ENCODE data around the gene PADI6. TPM values are rescaled to one million over a fixed set of nuclear protein-coding genes. Genes with fewer than 3 reads are reported as not detected.

Gene PADI6
- total and polyA plus RNA-seq, 4 experiments from 2014 or later: 0.10 TPM; not detected in 3

GRCh38 chr1:17427696-17428660, 56.0 kb downstream of the PADI6 start:
- H3K27me3 Mint-ChIP-seq: no peaks in the 10 kb centered on the region
- CTCF ChIA-PET (ENCODE audit: partially characterized antibody): no interaction called here
- H3K27ac Mint-ChIP-seq: peak overlapping the region in 4 of 7 donors; percentile 36 to 57 (median 44)
- no peaks in the 10 kb centered on the region for H3K4me1 ChIP-seq (ENCODE audit: insufficient read depth, low read length)
- no peaks in the 10 kb centered on the region for H3K27me3 ChIP-seq (ENCODE audit: insufficient read depth, low read length)
- H3K4me3 ChIP-seq (ENCODE audit: low read length in 2 of 2): no peak overlapping the region
- no peaks in the 10 kb centered on the region for H3K9me3 ChIP-seq (ENCODE audit: control insufficient read depth in 1 of 2, low read length in 2 of 2)
- peaks cover 56% of the 10 kb centered on the region for H3K36me3 ChIP-seq (ENCODE audit: insufficient read depth, low read length)
- H3K36me3 Mint-ChIP-seq: peaks cover 33 to 69% of the 10 kb centered on the region in 2 donors
- POLR2A ChIA-PET (ENCODE audit: partially characterized antibody): no interaction called here
- H3K27ac ChIP-seq (ENCODE audit: low read depth, low read length): no peak overlapping the region
- peaks cover 0 to 2% (median 0%) of the 10 kb centered on the region in 8 donors for H3K9me3 Mint-ChIP-seq
- intact Hi-C loops (cut with micrococcal nuclease): no loop called here
- H3K4me1 Mint-ChIP-seq: peaks cover 8 to 24% (median 13%) of the 10 kb centered on the region in 4 donors
- no peak for DNase-seq
- H3K4me3 Mint-ChIP-seq: no peak overlapping the region

GRCh38 chr1:17429183-17429582, 57.2 kb downstream of the PADI6 start:
- intact Hi-C loops (cut with micrococcal nuclease): no loop called here
- Mint-ChIP-seq H3K4me3 (no peak overlapping the region), H3K4me1 (peaks cover 8 to 32% (median 21%) of the 10 kb centered on the region in 4 donors), H3K9me3 (peaks cover 0 to 2% (median 0%) of the 10 kb centered on the region in 8 donors), H3K27me3 (no peaks in the 10 kb centered on the region), H3K36me3 (peaks cover 22 to 63% of the 10 kb centered on the region in 2 donors), H3K27ac (peak overlapping the region in 4 of 7 donors; percentile 12 to 83 (median 58))
- no peaks in the 10 kb centered on the region for H3K4me1 ChIP-seq (ENCODE audit: insufficient read depth, low read length)
- H3K4me3 ChIP-seq (ENCODE audit: low read length in 2 of 2): no peak overlapping the region
- no peak for DNase-seq
- H3K27ac ChIP-seq (ENCODE audit: low read depth, low read length): no peak overlapping the region
- no peaks in the 10 kb centered on the region for H3K9me3 ChIP-seq (ENCODE audit: control insufficient read depth in 1 of 2, low read length in 2 of 2)
- CTCF ChIA-PET (ENCODE audit: partially characterized antibody): interaction anchor here (1.3 to 1.4 kb wide), 2 partner anchors 10 kb away, joined by 5 read pairs; partner anchors contain the start of gene RCC2
- POLR2A ChIA-PET (ENCODE audit: partially characterized antibody): interaction anchor here (0.6 kb wide), 1 partner anchor 9 kb away, joined by 3 read pairs; no protein-coding TSS in a partner anchor
- H3K36me3 ChIP-seq (ENCODE audit: insufficient read depth, low read length): peaks cover 44% of the 10 kb centered on the region
- H3K27me3 ChIP-seq (ENCODE audit: insufficient read depth, low read length): no peaks in the 10 kb centered on the region

- H3K4me1 Mint-ChIP-seq: peaks cover 21 to 59% (median 44%) of the 10 kb centered on the region in 4 donors
- no peak overlapping the region for H3K4me3 Mint-ChIP-seq
- H3K4me3 ChIP-seq (ENCODE audit: low read length in 2 of 2): no peak overlapping the region
- no peak overlapping the region for H3K27ac ChIP-seq (ENCODE audit: low read depth, low read length)
- H3K27me3 Mint-ChIP-seq: no peaks in the 10 kb centered on the region
- POLR2A ChIA-PET (ENCODE audit: partially characterized antibody): no interaction called here
- H3K36me3 Mint-ChIP-seq: peaks cover 5 to 50% of the 10 kb centered on the region in 2 donors
- intact Hi-C loops (cut with micrococcal nuclease): loop anchor here (10.0 kb wide), 1 partner anchor 1908 kb away; the partner anchor contains the start of genes CASP9 and DNAJC16
- CTCF ChIA-PET (ENCODE audit: partially characterized antibody): no interaction called here
- peaks cover 17% of the 10 kb centered on the region for H3K36me3 ChIP-seq (ENCODE audit: insufficient read depth, low read length)
- no peak for DNase-seq
- H3K4me1 ChIP-seq (ENCODE audit: insufficient read depth, low read length): peaks cover 21% of the 10 kb centered on the region
- H3K9me3 ChIP-seq (ENCODE audit: control insufficient read depth in 1 of 2, low read length in 2 of 2): no peaks in the 10 kb centered on the region
- H3K9me3 Mint-ChIP-seq: peaks cover 0 to 2% (median 0%) of the 10 kb centered on the region in 8 donors
- H3K27me3 ChIP-seq (ENCODE audit: insufficient read depth, low read length): no peaks in the 10 kb centered on the region
- peak overlapping the region in 1 of 7 donors; percentile 35 for H3K27ac Mint-ChIP-seq
Measured at GRCh38 chr1:17432412-17432811, 60.4 kb downstream of the PADI6 start.

GRCh38 chr1:17433261-17433660, 61.3 kb downstream of the PADI6 start:
- H3K27ac Mint-ChIP-seq: peak overlapping the region in 1 of 7 donors; percentile 93
- Histone ChIP-seq H3K9me3 (ENCODE audit: control insufficient read depth in 1 of 2, low read length in 2 of 2) (no peaks in the 10 kb centered on the region), H3K27ac (ENCODE audit: low read depth, low read length) (no peak overlapping the region)

GRCh38 chr1:17434016-17434415, 62.0 kb downstream of the PADI6 start:
- Histone ChIP-seq H3K9me3 (ENCODE audit: control insufficient read depth in 1 of 2, low read length in 2 of 2) (no peaks in the 10 kb centered on the region), H3K27ac (ENCODE audit: low read depth, low read length) (no peak overlapping the region), H3K36me3 (ENCODE audit: insufficient read depth, low read length) (peaks cover under 1% of the 10 kb centered on the region), H3K27me3 (ENCODE audit: insufficient read depth, low read length) (no peaks in the 10 kb centered on the region), H3K4me3 (ENCODE audit: low read length in 2 of 2) (no peak overlapping the region), H3K4me1 (ENCODE audit: insufficient read depth, low read length) (peaks cover 21% of the 10 kb centered on the region)
- CTCF ChIA-PET (ENCODE audit: partially characterized antibody): no interaction called here
- DNase-seq: no peak
- no peaks in the 10 kb centered on the region for H3K27me3 Mint-ChIP-seq
- H3K36me3 Mint-ChIP-seq: peaks cover 0 to 40% of the 10 kb centered on the region in 2 donors
- peak overlapping the region in 4 of 7 donors; percentile 31 to 93 (median 37) for H3K27ac Mint-ChIP-seq
- H3K9me3 Mint-ChIP-seq: peaks cover 0 to 4% (median 0%) of the 10 kb centered on the region in 8 donors
- H3K4me1 Mint-ChIP-seq: peaks cover 19 to 64% (median 43%) of the 10 kb centered on the region in 4 donors
- intact Hi-C loops (cut with micrococcal nuclease): loop anchor here (10.0 kb wide), 1 partner anchor 1909 kb away; the partner anchor contains the start of genes CASP9 and DNAJC16
- POLR2A ChIA-PET (ENCODE audit: partially characterized antibody): no interaction called here
- peak overlapping the region in 1 of 8 donors; percentile 24 for H3K4me3 Mint-ChIP-seq

More at GRCh38 chr1:17433261-17433660, 61.3 kb downstream of the PADI6 start:
- H3K4me3 ChIP-seq (ENCODE audit: low read length in 2 of 2): no peak overlapping the region
- POLR2A ChIA-PET (ENCODE audit: partially characterized antibody): no interaction called here
- H3K27me3 ChIP-seq (ENCODE audit: insufficient read depth, low read length): no peaks in the 10 kb centered on the region
- H3K36me3 Mint-ChIP-seq: peaks cover 4 to 44% of the 10 kb centered on the region in 2 donors
- H3K4me1 Mint-ChIP-seq: peaks cover 21 to 59% (median 44%) of the 10 kb centered on the region in 4 donors
- H3K4me3 Mint-ChIP-seq: no peak overlapping the region
- H3K27me3 Mint-ChIP-seq: no peaks in the 10 kb centered on the region
- H3K36me3 ChIP-seq (ENCODE audit: insufficient read depth, low read length): peaks cover 8% of the 10 kb centered on the region
- intact Hi-C loops (cut with micrococcal nuclease): loop anchor here (10.0 kb wide), 1 partner anchor 1908 kb away; the partner anchor contains the start of genes CASP9 and DNAJC16
- CTCF ChIA-PET (ENCODE audit: partially characterized antibody): no interaction called here
- peaks cover 21% of the 10 kb centered on the region for H3K4me1 ChIP-seq (ENCODE audit: insufficient read depth, low read length)
- no peak for DNase-seq
- H3K9me3 Mint-ChIP-seq: peaks cover 0 to 2% (median 0%) of the 10 kb centered on the region in 8 donors

- Mint-ChIP-seq H3K4me3 (peak overlapping the region in 2 of 8 donors; percentile 8 to 49), H3K27ac (peak overlapping the region in 6 of 7 donors; percentile 36 to 93 (median 74)), H3K9me3 (peaks cover 0 to 4% (median 0%) of the 10 kb centered on the region in 8 donors), H3K27me3 (no peaks in the 10 kb centered on the region), H3K36me3 (peaks cover 0 to 39% of the 10 kb centered on the region in 2 donors), H3K4me1 (peaks cover 19 to 69% (median 41%) of the 10 kb centered on the region in 4 donors)
- H3K9me3 ChIP-seq (ENCODE audit: control insufficient read depth in 1 of 2, low read length in 2 of 2): no peaks in the 10 kb centered on the region
- ChIA-PET CTCF (ENCODE audit: partially characterized antibody) (no interaction called here), POLR2A (ENCODE audit: partially characterized antibody) (no interaction called here)
- H3K4me1 ChIP-seq (ENCODE audit: insufficient read depth, low read length): peaks cover 21% of the 10 kb centered on the region
- no peak for DNase-seq
- no peaks in the 10 kb centered on the region for H3K27me3 ChIP-seq (ENCODE audit: insufficient read depth, low read length)
- no peak overlapping the region for H3K27ac ChIP-seq (ENCODE audit: low read depth, low read length)
- intact Hi-C loops (cut with micrococcal nuclease): loop anchor here (10.0 kb wide), 1 partner anchor 1910 kb away; the partner anchor contains the start of genes CASP9 and DNAJC16
- H3K4me3 ChIP-seq (ENCODE audit: low read length in 2 of 2): no peak overlapping the region
- no peaks in the 10 kb centered on the region for H3K36me3 ChIP-seq (ENCODE audit: insufficient read depth, low read length)
Measured at GRCh38 chr1:17434601-17435000, 62.6 kb downstream of the PADI6 start.
